Measurements from ENCODE around the gene HOXA3.

The HOXA3 gene

DNA sequence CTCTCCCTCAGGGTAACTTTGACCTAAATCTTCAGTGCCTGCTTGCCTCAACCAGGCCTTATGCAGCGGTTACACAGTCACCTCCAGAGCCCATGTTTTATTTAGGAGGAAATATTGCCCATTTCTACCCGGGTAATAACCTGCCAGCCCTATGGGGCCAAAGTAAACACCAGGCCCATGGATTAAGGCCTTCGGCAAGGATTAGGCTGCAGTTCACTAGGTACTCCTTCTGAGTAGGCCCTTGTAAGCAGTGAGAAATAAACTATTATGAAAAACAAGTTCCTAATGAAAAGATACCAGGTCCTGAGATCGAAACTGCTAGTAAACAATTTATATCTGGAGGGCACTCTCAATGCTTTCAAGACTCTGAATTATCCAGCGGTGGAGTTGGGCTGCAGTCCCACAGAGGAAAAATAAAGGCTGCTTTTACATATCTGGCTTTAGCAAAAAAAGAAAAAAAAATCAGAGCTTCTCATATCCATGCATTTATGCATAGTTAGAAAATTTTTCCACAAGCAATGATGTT, 25.5 kb upstream of the HOXA3 start:
- DNase-seq: no peak

GRCh38 chr7:27176962-27177794, 24.8 kb upstream of the HOXA3 start:
- no peak for DNase-seq

DNA sequence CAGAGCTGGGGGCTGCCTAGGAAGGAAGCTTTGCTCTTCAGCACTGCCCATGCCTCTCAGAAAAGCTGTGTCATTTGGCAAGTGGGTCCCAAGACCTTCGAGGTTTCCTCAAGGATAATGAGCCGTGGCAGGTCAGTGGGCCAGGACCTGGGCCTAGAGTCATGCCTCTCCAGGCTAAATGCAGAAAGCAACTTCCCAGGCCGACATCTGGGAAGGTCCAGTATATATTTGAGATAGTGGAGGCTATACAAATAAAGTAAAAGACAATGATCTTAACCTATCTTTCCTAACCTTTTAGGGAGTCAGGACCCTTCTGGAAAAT, 24.1 kb upstream of the HOXA3 start:
- no peak for DNase-seq

- no peak for DNase-seq
Observed at GRCh38 chr7:27175626-27176523, 23.5 kb upstream of the HOXA3 start.

DNA sequence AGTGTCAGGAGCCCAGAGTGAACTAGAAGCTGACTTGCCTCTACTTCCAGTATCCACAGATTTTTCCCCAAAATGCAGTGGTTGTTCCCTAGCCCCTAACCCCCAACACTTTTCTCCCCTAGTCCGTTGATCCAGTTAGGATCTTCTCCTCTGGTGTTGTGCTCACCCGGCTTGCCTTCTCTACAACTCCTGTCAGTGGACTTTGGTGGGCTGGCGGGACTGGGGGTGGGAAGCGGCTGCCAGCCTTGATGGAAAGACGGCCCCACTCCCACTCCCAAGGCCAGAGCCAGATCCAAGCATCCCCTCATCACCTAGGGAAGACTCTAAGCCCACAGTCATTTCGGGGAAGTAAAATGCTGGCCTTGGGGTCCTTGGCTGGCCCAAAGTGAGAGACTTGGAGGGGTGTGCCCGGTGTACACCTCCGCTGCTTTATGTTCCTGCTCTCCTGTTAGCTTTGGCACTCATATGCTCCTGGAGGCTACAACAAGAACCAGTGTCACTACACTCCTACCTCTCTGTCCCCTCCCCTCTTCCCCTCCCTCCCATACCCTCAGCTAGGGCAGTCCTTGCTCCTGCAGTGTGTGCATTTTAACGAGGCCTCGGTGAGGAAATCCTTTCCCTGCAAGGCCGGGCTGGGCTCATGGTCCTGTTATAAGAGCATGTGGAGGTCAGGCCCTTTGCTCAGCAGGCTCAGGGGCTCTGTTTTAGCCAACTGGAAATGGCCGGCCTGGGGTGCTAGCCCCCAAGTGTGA, 22.7 kb upstream of the HOXA3 start:
- DNase-seq: no peak

- DNase-seq: peak; percentile 67
Observed at GRCh38 chr7:27173956-27174873, 21.8 kb upstream of the HOXA3 start, which contains the start of gene HOXA10. TSS of gene HOXA10 (minus strand) at chr7:27174320. CDS start at chr7:27174306, 14 bp downstream.

DNA sequence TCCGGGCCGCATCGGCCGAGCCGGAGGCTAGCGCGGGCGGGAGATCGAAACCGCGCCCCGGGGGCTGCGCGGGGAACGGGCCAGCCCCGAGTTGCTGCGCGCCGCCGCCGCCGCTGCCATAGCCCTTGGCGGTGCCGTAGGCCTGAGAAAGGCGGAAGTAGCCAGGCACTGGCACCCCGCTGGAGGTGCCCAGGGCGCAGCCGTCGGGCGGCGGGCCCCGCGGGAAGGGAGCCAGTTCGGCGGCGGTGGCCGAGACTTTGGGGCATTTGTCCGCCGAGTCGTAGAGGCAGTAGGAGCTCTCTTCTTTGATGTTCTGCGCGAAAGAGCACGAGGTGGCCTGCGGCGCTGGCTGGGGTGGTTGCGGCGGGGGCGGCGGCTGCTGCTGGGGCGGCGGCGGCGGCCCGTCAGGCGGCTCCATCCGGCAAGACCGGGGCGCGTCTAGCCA, 21.1 kb upstream of the HOXA3 start:
- DNase-seq: no peak

DNA sequence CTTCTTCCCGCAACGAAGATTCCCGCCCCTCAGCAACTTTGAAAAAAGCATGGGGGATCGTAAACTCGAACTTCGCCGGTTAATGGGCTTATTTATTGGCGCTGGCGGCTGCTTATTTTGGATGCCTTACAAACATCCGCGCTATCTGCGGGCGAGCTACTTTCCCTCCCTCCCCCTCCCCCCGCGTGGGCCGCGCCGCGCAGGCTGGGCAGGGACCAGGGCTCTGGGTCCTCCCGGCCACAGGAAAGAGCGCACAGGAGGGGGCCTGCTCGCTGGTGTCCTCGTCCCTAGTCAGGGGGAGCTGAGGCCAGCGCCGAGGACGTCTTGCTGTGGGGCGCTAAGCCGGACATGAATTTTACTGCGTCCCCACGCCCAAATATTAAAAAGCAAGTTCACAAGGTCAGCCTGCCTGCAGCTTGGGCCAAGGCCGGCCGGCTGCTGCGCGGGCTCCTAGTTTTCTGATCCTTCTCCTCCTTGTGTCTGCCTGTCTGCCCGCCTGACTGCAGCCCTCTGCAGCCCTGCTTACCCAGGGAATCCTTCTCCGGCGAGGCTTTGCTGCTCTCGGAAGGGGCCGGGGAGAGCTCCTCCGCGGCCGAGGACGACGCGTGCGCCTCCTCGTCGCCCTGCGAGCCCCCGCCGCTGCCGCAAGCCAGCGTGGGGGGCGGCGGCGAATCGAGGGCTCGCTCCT, 20.6 kb upstream of the HOXA3 start:
- peak; percentile 76 for DNase-seq

- DNase-seq: peak; percentile 38
Observed at GRCh38 chr7:27172315-27172774, 20.0 kb upstream of the HOXA3 start.

- DNase-seq: no peak
Observed at GRCh38 chr7:27171637-27172314, 19.4 kb upstream of the HOXA3 start.

DNA sequence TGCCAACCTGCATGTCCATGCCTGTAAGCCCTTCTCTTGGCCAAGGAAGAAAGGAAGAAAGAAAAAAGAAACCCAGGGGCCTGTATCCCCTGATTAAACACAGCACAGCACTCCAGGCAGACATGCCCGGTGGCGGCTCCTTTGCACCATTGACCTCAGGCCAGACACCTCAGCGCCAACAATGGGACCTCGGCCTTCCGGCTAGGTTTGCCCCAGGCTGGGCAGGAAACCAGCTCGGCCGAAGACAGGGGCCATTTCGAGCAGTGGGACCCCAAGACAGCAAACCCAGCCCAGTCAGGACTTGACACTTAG, 18.9 kb upstream of the HOXA3 start:
- DNase-seq: no peak

- DNase-seq: no peak
Observed at GRCh38 chr7:27170426-27171324, 18.3 kb upstream of the HOXA3 start.

DNA sequence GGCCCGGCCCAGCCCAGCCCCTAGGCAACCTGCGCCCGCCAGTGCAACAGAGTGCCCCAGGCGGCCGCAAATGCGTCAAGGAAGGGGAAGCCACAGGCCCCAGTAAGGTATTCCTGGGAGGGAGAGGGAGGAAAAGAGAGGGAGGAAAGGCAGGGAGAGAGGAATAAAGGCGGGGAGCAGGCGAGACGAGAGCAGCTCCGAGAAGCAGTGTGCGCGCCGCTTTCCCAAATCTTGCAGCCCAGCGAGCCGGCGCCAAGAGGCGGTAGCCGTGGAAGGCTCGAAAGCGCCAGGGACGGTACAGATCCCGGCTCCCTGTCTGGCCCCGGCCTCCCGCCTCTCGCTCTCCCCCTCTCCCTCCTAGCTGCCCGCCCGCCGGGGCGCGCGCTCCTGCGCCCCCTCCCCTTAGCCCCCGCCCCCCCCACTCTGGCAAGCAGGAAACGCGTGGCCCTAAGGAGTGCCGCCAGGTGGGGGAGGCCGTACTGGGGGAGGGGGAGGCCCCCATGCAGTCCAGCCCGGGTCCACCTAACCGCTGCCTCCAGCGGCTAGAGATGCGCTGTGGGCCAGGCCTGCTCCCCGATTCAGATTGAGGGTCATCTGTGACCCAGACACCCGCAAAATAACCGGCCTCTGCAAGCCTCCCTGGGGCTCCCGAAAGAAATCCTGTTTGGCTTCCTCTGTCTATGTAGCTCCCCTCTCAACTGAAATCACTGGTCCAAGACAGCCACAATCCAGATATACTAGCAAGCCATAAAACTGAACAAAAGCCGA, 17.5 kb upstream of the HOXA3 start:
- DNase-seq: peak; percentile 68

GRCh38 chr7:27168265-27168947, 16.0 kb upstream of the HOXA3 start:
- peak; percentile 79 for DNase-seq

GRCh38 chr7:27167916-27168264, 15.5 kb upstream of the HOXA3 start:
- peak; percentile 76 for DNase-seq

DNA sequence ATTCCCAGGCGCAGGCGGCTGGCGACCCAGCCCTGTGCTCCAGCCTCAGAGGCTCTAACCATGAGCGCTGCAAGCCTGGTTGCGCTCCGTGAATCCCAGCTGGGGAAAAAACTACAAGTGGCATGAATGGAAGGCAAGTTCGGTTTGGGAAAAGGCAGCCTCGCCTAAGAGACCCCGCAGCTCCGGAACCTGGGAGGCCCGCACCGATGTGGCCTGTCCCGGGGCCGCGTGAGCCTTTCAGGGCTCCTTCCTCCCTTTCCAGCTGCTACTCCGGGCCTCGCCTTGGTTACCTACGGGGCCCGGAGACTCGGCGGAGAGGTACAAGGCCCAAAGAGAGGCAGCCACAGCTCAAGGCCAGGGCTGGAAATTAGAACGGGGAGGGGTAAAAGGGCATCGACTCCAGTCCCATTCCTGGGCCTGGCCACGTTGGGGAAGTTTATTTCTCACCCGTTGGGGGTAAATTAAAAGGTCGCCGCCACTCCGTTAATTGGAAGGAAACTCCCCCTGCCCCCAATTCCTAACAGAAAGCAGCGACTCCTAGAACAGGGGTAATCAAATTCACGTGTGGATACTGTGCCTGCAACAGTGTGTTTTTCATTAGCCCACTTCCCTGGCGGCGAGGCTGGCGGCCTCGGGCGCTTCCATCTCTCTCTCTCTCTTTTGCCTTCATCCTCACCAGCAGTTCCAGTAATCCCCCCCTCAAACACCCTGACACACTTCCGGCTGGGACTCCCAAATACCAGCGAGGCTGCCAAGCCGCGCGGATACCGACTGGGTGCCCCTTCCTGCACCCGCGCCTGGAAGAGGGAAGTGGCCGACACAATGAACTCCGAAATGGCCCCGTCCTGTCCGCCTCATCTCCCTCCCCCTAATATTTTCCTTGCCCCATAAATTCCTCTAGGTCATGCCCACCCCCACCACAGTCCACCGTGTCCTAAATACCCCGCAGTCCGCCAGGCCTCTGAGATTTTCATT, 14.4 kb upstream of the HOXA3 start:
- peak; percentile 86 for DNase-seq

- peak; percentile 58 for DNase-seq
Observed at GRCh38 chr7:27165996-27166530, 13.7 kb upstream of the HOXA3 start.
